Stimulated activated naive B cell treated with anti-CD40 and anti-IgM and Interleukin-4, amounts not matched to agents 10 μg/mL and 1 μg/mL and 100 μg/mL, for 72 hours (primary cell): ENCODE results near the gene EIF4G2.

Experiments
- ATAC-seq, 2 donors: fragments of 150-1000 bp; cut with Tn5 transposase; replicated peaks; 2 replicates each; pipeline ENCODE4 v1.10.0; 2021; ENCODE audit warnings: moderate library complexity in 1 of 2
- DNase-seq: peaks from one replicate; pipeline ENCODE4 v3.0.0; 2021
- H3K27ac Mint-ChIP-seq: one replicate; pipeline ENCODE4 v1.8.0; 2022; ENCODE audit warnings: mild to moderate bottlenecking, mixed read lengths
- H3K27me3 Mint-ChIP-seq, 2 donors: one replicate each; pipeline ENCODE4 v1.8.0; 2022; ENCODE audit warnings: mixed read lengths in 2 of 2
- H3K36me3 Mint-ChIP-seq, 2 donors: one replicate each; pipeline ENCODE4 v1.8.0; 2022; ENCODE audit warnings: mixed read lengths in 2 of 2, mild to moderate bottlenecking in 1 of 2
- H3K4me1 Mint-ChIP-seq, 2 donors: one replicate each; pipeline ENCODE4 v1.8.0; 2022; ENCODE audit warnings: mixed read lengths in 2 of 2, mild to moderate bottlenecking in 1 of 2
- H3K4me3 Mint-ChIP-seq, 2 donors: one replicate each; pipeline ENCODE4 v1.8.0; 2022; ENCODE audit warnings: mild to moderate bottlenecking in 2 of 2, mixed read lengths in 2 of 2, moderate library complexity in 1 of 2
- H3K9me3 Mint-ChIP-seq, 2 donors: one replicate each; pipeline ENCODE4 v1.8.0; 2022; ENCODE audit warnings: mixed read lengths in 2 of 2, mild to moderate bottlenecking in 1 of 2

The EIF4G2 gene

GRCh38 chr11:10798330-10798928, 10.3 kb downstream of the EIF4G2 start:
- ATAC-seq (no peak), DNase-seq (no peak)
- H3K36me3 Mint-ChIP-seq, result peaks cover 33 to 51% of the 10 kb centered on the region in 2 donors
- H3K4me3 Mint-ChIP-seq, result no peak overlapping the region
- H3K9me3 Mint-ChIP-seq, result no peaks in the 10 kb centered on the region
- peaks cover 14 to 16% of the 10 kb centered on the region in 2 donors for H3K4me1 Mint-ChIP-seq
- no peak overlapping the region for H3K27ac Mint-ChIP-seq
- no peaks in the 10 kb centered on the region for H3K27me3 Mint-ChIP-seq

GRCh38 chr11:10797531-10797930, 11.2 kb downstream of the EIF4G2 start:
- H3K27ac Mint-ChIP-seq, result no peak overlapping the region
- H3K9me3 Mint-ChIP-seq, result no peaks in the 10 kb centered on the region
- no peak overlapping the region for H3K4me3 Mint-ChIP-seq
- peaks cover 17 to 24% of the 10 kb centered on the region in 2 donors for H3K4me1 Mint-ChIP-seq
- DNase-seq (no peak), ATAC-seq (no peak)
- H3K36me3 Mint-ChIP-seq, result peaks cover 30 to 49% of the 10 kb centered on the region in 2 donors
- H3K27me3 Mint-ChIP-seq, result no peaks in the 10 kb centered on the region

- ATAC-seq (no peak), DNase-seq (no peak)
- Mint-ChIP-seq H3K9me3 (no peaks in the 10 kb centered on the region), H3K4me3 (no peak overlapping the region), H3K27ac (no peak overlapping the region), H3K4me1 (peaks cover 23 to 30% of the 10 kb centered on the region in 2 donors), H3K27me3 (no peaks in the 10 kb centered on the region), H3K36me3 (peaks cover 30 to 49% of the 10 kb centered on the region in 2 donors)
These were observed 11.7 kb downstream of the EIF4G2 start for GRCh38 chr11:10797001-10797400.

- Mint-ChIP-seq H3K9me3 (no peaks in the 10 kb centered on the region), H3K27me3 (no peaks in the 10 kb centered on the region), H3K4me1 (peaks cover 24 to 34% of the 10 kb centered on the region in 2 donors), H3K27ac (peak overlapping the region; percentile 37), H3K36me3 (peaks cover 25 to 43% of the 10 kb centered on the region in 2 donors), H3K4me3 (no peak overlapping the region)
- no peak for ATAC-seq
- DNase-seq, result no peak
These were observed 12.5 kb downstream of the EIF4G2 start for GRCh38 chr11:10796191-10796590.

GRCh38 chr11:10793470-10794255, 15.1 kb downstream of the EIF4G2 start:
- H3K9me3 Mint-ChIP-seq, result no peaks in the 10 kb centered on the region
- peaks cover 22 to 34% of the 10 kb centered on the region in 2 donors for H3K4me1 Mint-ChIP-seq
- H3K4me3 Mint-ChIP-seq, result no peak overlapping the region
- ATAC-seq (no peak), DNase-seq (no peak)
- H3K27ac Mint-ChIP-seq, result no peak overlapping the region
- no peaks in the 10 kb centered on the region for H3K27me3 Mint-ChIP-seq
- H3K36me3 Mint-ChIP-seq, result peaks cover 9 to 27% of the 10 kb centered on the region in 2 donors

GRCh38 chr11:10792385-10793068, 16.2 kb downstream of the EIF4G2 start:
- Mint-ChIP-seq H3K27ac (no peak overlapping the region), H3K4me1 (peaks cover 22 to 34% of the 10 kb centered on the region in 2 donors), H3K9me3 (no peaks in the 10 kb centered on the region), H3K36me3 (peaks cover 9 to 24% of the 10 kb centered on the region in 2 donors), H3K4me3 (peak overlapping the region; percentile 1 to 26), H3K27me3 (no peaks in the 10 kb centered on the region)
- DNase-seq (peak; percentile 87), ATAC-seq (peak; percentile 92 to 94)

- Mint-ChIP-seq H3K36me3 (peaks cover 2 to 5% of the 10 kb centered on the region in 2 donors), H3K4me1 (no peaks in the 10 kb centered on the region), H3K4me3 (no peak overlapping the region), H3K27ac (no peak overlapping the region), H3K27me3 (no peaks in the 10 kb centered on the region), H3K9me3 (no peaks in the 10 kb centered on the region)
- no peak for DNase-seq
- ATAC-seq, result peak in 1 of 2 donors; percentile 16
These were observed 22.3 kb downstream of the EIF4G2 start for GRCh38 chr11:10786451-10786850.

GRCh38 chr11:10785146-10785474, 23.6 kb downstream of the EIF4G2 start:
- H3K4me1 Mint-ChIP-seq, result peaks cover 0 to under 1% of the 10 kb centered on the region in 2 donors
- no peak overlapping the region for H3K27ac Mint-ChIP-seq
- DNase-seq (no peak), ATAC-seq (no peak)
- no peak overlapping the region for H3K4me3 Mint-ChIP-seq
- peaks cover 3 to 18% of the 10 kb centered on the region in 2 donors for H3K36me3 Mint-ChIP-seq
- H3K9me3 Mint-ChIP-seq, result no peaks in the 10 kb centered on the region
- H3K27me3 Mint-ChIP-seq, result no peaks in the 10 kb centered on the region

GRCh38 chr11:10784232-10785145, 24.2 kb downstream of the EIF4G2 start:
- Mint-ChIP-seq H3K4me3 (no peak overlapping the region), H3K27me3 (no peaks in the 10 kb centered on the region), H3K4me1 (peaks cover 0 to 2% of the 10 kb centered on the region in 2 donors), H3K36me3 (peaks cover 6 to 22% of the 10 kb centered on the region in 2 donors), H3K9me3 (no peaks in the 10 kb centered on the region), H3K27ac (no peak overlapping the region)
- ATAC-seq (no peak), DNase-seq (no peak)

- no peak overlapping the region for H3K4me3 Mint-ChIP-seq
- no peak for DNase-seq
- peak overlapping the region; percentile 60 for H3K27ac Mint-ChIP-seq
- no peaks in the 10 kb centered on the region for H3K9me3 Mint-ChIP-seq
- no peak for ATAC-seq
- peaks cover 26 to 50% of the 10 kb centered on the region in 2 donors for H3K36me3 Mint-ChIP-seq
- H3K4me1 Mint-ChIP-seq, result peaks cover 2 to 11% of the 10 kb centered on the region in 2 donors
- no peaks in the 10 kb centered on the region for H3K27me3 Mint-ChIP-seq
These were observed 28.7 kb downstream of the EIF4G2 start for GRCh38 chr11:10780040-10780439.

GRCh38 chr11:10779086-10779485, 29.6 kb downstream of the EIF4G2 start:
- DNase-seq, result no peak
- Mint-ChIP-seq H3K4me1 (peaks cover 2 to 11% of the 10 kb centered on the region in 2 donors), H3K27ac (no peak overlapping the region)

GRCh38 chr11:10778217-10778970, 30.3 kb downstream of the EIF4G2 start:
- no peak overlapping the region for H3K27ac Mint-ChIP-seq
- no peaks in the 10 kb centered on the region for H3K9me3 Mint-ChIP-seq
- DNase-seq (no peak), ATAC-seq (no peak)
- no peaks in the 10 kb centered on the region for H3K27me3 Mint-ChIP-seq
- peaks cover 3 to 11% of the 10 kb centered on the region in 2 donors for H3K4me1 Mint-ChIP-seq
- H3K4me3 Mint-ChIP-seq, result no peak overlapping the region
- peaks cover 38 to 64% of the 10 kb centered on the region in 2 donors for H3K36me3 Mint-ChIP-seq

More at GRCh38 chr11:10779086-10779485, 29.6 kb downstream of the EIF4G2 start:
- no peak for ATAC-seq
- Mint-ChIP-seq H3K4me3 (no peak overlapping the region), H3K9me3 (no peaks in the 10 kb centered on the region), H3K36me3 (peaks cover 35 to 60% of the 10 kb centered on the region in 2 donors), H3K27me3 (no peaks in the 10 kb centered on the region)

GRCh38 chr11:10777806-10778205, 30.9 kb downstream of the EIF4G2 start:
- H3K27ac Mint-ChIP-seq, result no peak overlapping the region
- H3K27me3 Mint-ChIP-seq, result no peaks in the 10 kb centered on the region
- no peak overlapping the region for H3K4me3 Mint-ChIP-seq
- DNase-seq (no peak), ATAC-seq (no peak)
- peaks cover 38 to 62% of the 10 kb centered on the region in 2 donors for H3K36me3 Mint-ChIP-seq
- H3K4me1 Mint-ChIP-seq, result peaks cover 3 to 11% of the 10 kb centered on the region in 2 donors
- no peaks in the 10 kb centered on the region for H3K9me3 Mint-ChIP-seq
